ENCODE measurements around the gene TMEM131.
A peak's percentile ranks its signal among the peaks of the same experiment; 100 is the strongest.

Gene TMEM131

GRCh38 chr2:98020992-98021713 is 25.4 kb upstream of the TMEM131 start:
- no peak for DNase-seq

GRCh38 chr2:98020516-98020915 is 24.8 kb upstream of the TMEM131 start:
- DNase-seq: no peak

- DNase-seq: no peak
These were observed 21.3 kb upstream of the TMEM131 start for GRCh38 chr2:98016908-98017670.

- DNase-seq: no peak
These were observed 19.9 kb upstream of the TMEM131 start for GRCh38 chr2:98015671-98016070.

GRCh38 chr2:98014379-98014778 is 18.6 kb upstream of the TMEM131 start:
- DNase-seq: no peak

GRCh38 chr2:98013407-98014042 is 17.8 kb upstream of the TMEM131 start:
- no peak for DNase-seq

GRCh38 chr2:98012561-98012991 is 16.8 kb upstream of the TMEM131 start:
- DNase-seq: no peak

- no peak for DNase-seq
These were observed 14.4 kb upstream of the TMEM131 start for GRCh38 chr2:98009887-98010760.

GRCh38 chr2:98008415-98008814 is 12.7 kb upstream of the TMEM131 start:
- DNase-seq: no peak

- DNase-seq: no peak
These were observed 10.6 kb upstream of the TMEM131 start for GRCh38 chr2:98006378-98006777.

GRCh38 chr2:98004613-98005012 is 8.9 kb upstream of the TMEM131 start:
- DNase-seq: no peak

- DNase-seq: no peak
These were observed 8.3 kb upstream of the TMEM131 start for GRCh38 chr2:98004047-98004446.

- DNase-seq: no peak
These were observed 3.8 kb upstream of the TMEM131 start for GRCh38 chr2:97999536-97999935.

GRCh38 chr2:97998431-97999005 is 2.8 kb upstream of the TMEM131 start:
- no peak for DNase-seq

GRCh38 chr2:97997784-97998392 is 2.1 kb upstream of the TMEM131 start:
- no peak for DNase-seq

GRCh38 chr2:97996679-97997078 is 931 bp upstream of the TMEM131 start:
- no peak for DNase-seq

GRCh38 chr2:97995026-97995733 is 568 bp downstream of the TMEM131 start:
- DNase-seq: peak; percentile 74

- no peak for DNase-seq
These were observed 1.3 kb downstream of the TMEM131 start for GRCh38 chr2:97994476-97994875.

GRCh38 chr2:97993926-97994325 is 1.8 kb downstream of the TMEM131 start:
- no peak for DNase-seq

GRCh38 chr2:97992836-97993825 is 2.6 kb downstream of the TMEM131 start:
- no peak for DNase-seq

Measured in NK-92 treated with Interleukin-12 subunit alpha and Interleukin-12 subunit beta, amount 100 ng/mL, for 24 hours (cell line).